Body of pancreas (tissue), 4 donors: ENCODE measurements around the gene DNASE1L2.

Source experiments
- CTCF ChIP-seq, 7 experiments: fragments of 450-650 bp in 4 of 7; fragments of 200-600 bp in 3 of 7; sonication (generic) in 3 of 7; IDR thresholded peaks; one replicate each; pipeline ENCODE4 v1.5.1; 2016 to 2019; ENCODE audit warnings: antibody characterized with exemption in 7 of 7
- POLR2A ChIP-seq, 3 donors: fragments of 450-650 bp; IDR thresholded peaks; one replicate each; pipeline ENCODE4 v1.6.1; 2016; ENCODE audit warnings: antibody characterized with exemption in 3 of 3, mild to moderate bottlenecking in 2 of 3

DNA sequence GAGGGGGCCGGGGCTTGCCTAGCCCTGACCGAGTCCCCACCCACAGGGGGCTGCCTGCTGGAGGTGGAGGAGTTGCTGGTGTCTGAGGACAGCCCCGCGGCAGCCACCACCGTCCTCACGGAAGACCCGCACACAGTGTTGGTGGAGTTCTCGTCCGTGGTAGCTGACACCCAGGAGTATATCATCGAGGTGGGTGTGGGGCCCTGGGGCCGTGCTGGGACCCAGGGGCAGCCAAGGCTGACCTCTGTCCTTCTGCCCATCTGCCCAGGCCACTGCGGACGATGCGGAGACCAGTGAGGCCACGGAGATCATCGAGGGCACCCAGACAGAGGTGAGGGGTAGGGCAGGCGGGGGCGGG lies 1.5 kb upstream of the DNASE1L2 start:
- TF ChIP-seq CTCF (IDR thresholded peaks at IDR 0.05), result no peak
- no peak for TF ChIP-seq POLR2A (IDR thresholded peaks at IDR 0.05)
